ENCODE results near the gene ATP5PB. TPM values are rescaled to one million over a fixed set of nuclear protein-coding genes. Genes with fewer than 3 reads are reported as not detected.
A peak's percentile ranks its signal among the peaks of the same experiment; 100 is the strongest.

Gene ATP5PB
- total RNA-seq, 1 donor from 2014 or later = 24.7 TPM

- intact Hi-C loops (cut with DNase I) = loop anchor here (5.0 kb wide), 2 partner anchors 101 to 206 kb away; no protein-coding TSS in a partner anchor
- DNase-seq (ENCODE audit: low spot score in 2 of 2) = no peak
- Histone ChIP-seq H3K27me3 (no peaks in the 10 kb centered on the region), H3K4me3 (no peak overlapping the region), H3K4me1 (peaks cover 9 to 29% of the 10 kb centered on the region in 2 donors), H3K27ac (peak overlapping the region; percentile 93 to 98), H3K36me3 (no peaks in the 10 kb centered on the region), H3K9me3 (no peaks in the 10 kb centered on the region)
- TF ChIP-seq, protein P1, sequence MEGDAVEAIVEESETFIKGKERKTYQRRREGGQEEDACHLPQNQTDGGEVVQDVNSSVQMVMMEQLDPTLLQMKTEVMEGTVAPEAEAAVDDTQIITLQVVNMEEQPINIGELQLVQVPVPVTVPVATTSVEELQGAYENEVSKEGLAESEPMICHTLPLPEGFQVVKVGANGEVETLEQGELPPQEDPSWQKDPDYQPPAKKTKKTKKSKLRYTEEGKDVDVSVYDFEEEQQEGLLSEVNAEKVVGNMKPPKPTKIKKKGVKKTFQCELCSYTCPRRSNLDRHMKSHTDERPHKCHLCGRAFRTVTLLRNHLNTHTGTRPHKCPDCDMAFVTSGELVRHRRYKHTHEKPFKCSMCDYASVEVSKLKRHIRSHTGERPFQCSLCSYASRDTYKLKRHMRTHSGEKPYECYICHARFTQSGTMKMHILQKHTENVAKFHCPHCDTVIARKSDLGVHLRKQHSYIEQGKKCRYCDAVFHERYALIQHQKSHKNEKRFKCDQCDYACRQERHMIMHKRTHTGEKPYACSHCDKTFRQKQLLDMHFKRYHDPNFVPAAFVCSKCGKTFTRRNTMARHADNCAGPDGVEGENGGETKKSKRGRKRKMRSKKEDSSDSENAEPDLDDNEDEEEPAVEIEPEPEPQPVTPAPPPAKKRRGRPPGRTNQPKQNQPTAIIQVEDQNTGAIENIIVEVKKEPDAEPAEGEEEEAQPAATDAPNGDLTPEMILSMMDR (IDR thresholded peaks at IDR 0.05) = no peak
Observed at GRCh38 chr1:111506561-111506960, 57.3 kb downstream of the ATP5PB start.

DNA sequence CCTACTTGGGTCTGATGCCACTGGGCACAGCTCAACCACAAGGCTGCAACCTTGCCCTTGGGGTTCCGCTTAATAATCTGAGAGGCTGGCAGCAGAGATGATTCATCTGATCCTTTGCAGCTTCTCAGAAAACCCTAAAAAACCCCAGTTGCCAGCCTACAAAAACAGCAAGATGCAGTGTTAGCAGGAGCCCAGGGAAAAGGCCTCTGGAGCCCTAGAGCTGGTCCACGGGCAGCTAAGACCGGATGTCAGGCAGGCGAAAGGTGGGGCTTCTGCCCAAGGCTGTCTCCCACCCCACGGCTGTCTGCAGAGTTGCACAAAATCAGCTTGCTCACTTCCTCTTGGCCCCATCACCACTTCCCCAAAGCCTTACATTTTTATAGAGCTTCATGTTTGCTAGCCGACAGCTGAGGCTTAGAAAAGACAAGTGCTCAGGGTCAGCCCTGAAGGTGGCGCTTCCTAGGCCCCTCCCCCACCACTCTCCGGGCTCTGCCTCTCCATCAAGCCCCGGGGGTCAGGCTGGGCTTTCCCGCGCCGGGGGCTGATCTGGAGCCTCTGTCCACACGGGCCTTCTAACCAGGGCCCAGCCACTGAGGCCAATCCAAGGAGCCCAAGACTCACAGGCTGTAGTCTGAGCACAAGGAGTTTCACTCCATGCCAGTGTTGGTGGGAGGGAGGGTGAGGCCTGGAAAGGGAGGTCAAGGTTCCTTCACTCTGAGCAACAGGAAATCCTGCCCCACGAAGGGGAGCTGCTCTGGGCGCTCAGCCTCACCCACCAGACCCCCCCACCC lies 58.3 kb downstream of the ATP5PB start:
- intact Hi-C loops (cut with DNase I) = loop anchor here (1.0 to 5.0 kb wide), 7 partner anchors 28 to 248 kb away; partner anchors contain the start of gene DDX20
- H3K9me3 ChIP-seq = no peaks in the 10 kb centered on the region
- no peaks in the 10 kb centered on the region for H3K36me3 ChIP-seq
- TF ChIP-seq, protein P1 (IDR thresholded peaks at IDR 0.05) = peak in 1 of 3 experiments; percentile 9
- peak; percentile 59 to 89 for DNase-seq (ENCODE audit: low spot score in 2 of 2)
- H3K4me3 ChIP-seq = peak overlapping the region; percentile 36 to 45
- peak overlapping the region; percentile 93 to 98 for H3K27ac ChIP-seq
- H3K4me1 ChIP-seq = peaks cover 9 to 29% of the 10 kb centered on the region in 2 donors
- no peaks in the 10 kb centered on the region for H3K27me3 ChIP-seq

DNA sequence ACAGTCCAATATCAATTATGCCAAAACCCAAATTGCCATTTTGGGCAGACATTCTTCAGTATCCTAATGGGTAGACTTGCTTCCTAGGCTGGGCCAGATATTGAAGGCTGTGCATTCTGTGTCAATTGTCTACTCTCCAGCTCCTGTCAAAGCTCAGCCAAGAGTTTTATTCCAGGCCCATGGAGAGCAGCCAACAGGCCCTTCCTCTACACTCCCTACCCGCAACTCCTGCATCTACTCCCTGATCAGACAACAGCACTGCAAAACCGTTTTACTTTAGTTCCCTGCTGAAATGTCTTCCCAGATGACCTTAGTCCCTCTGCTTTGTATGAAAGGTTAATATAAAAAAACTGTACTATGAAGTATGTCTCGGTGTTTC lies 60.7 kb downstream of the ATP5PB start:
- no peak for DNase-seq (ENCODE audit: low spot score in 2 of 2)
- Histone ChIP-seq H3K4me3 (no peak overlapping the region), H3K9me3 (no peaks in the 10 kb centered on the region), H3K36me3 (no peaks in the 10 kb centered on the region), H3K4me1 (peaks cover 9 to 33% of the 10 kb centered on the region in 2 donors), H3K27ac (peak overlapping the region; percentile 93 to 98), H3K27me3 (no peaks in the 10 kb centered on the region)
- TF ChIP-seq, protein P1 (IDR thresholded peaks at IDR 0.05) = no peak
- intact Hi-C loops (cut with DNase I) = loop anchor here (2.0 to 5.0 kb wide), 3 partner anchors 83 to 202 kb away; no protein-coding TSS in a partner anchor

GRCh38 chr1:111511370-111511769 lies 62.1 kb downstream of the ATP5PB start:
- no peak for DNase-seq (ENCODE audit: low spot score in 2 of 2)
- TF ChIP-seq, protein P1 (IDR thresholded peaks at IDR 0.05) = no peak
- Histone ChIP-seq H3K27me3 (no peaks in the 10 kb centered on the region), H3K36me3 (no peaks in the 10 kb centered on the region), H3K4me3 (no peak overlapping the region), H3K27ac (peak overlapping the region; percentile 32 to 98), H3K9me3 (no peaks in the 10 kb centered on the region), H3K4me1 (peaks cover 9 to 44% of the 10 kb centered on the region in 2 donors)
- intact Hi-C loops (cut with DNase I) = no loop called here

Other genes starting within 250 kb of the ATP5PB start
- 4.4 TPM for gene DENND2D, start 248.8 kb upstream of the ATP5PB start, total RNA-seq
- gene CHI3L2, start 221.8 kb upstream of the ATP5PB start, total RNA-seq = 10.1 TPM
- not detected for gene CHIA, start 158.6 kb upstream of the ATP5PB start, total RNA-seq
- gene OVGP1, start 21.7 kb upstream of the ATP5PB start, total RNA-seq = 1.6 TPM
- gene WDR77, start 208 bp upstream of the ATP5PB start, total RNA-seq = 31.2 TPM
- 18.9 TPM for gene C1orf162, start 24.5 kb downstream of the ATP5PB start, total RNA-seq
- gene ADORA3, start 54.2 kb downstream of the ATP5PB start, total RNA-seq = 3.6 TPM
- 2.4 TPM for gene TMIGD3, start 54.2 kb downstream of the ATP5PB start, total RNA-seq
- gene RAP1A, start 170.3 kb downstream of the ATP5PB start, total RNA-seq = 44.1 TPM

Measured in ascending aorta (tissue), 2 donors.